Measurements from ENCODE around the gene IGF2BP2.
"Not testable (repeated sequence)": the region's sequence is repeated elsewhere in the genome, so short reads cannot be mapped to it uniquely, and the experiment has no call there.

The IGF2BP2 gene

DNA sequence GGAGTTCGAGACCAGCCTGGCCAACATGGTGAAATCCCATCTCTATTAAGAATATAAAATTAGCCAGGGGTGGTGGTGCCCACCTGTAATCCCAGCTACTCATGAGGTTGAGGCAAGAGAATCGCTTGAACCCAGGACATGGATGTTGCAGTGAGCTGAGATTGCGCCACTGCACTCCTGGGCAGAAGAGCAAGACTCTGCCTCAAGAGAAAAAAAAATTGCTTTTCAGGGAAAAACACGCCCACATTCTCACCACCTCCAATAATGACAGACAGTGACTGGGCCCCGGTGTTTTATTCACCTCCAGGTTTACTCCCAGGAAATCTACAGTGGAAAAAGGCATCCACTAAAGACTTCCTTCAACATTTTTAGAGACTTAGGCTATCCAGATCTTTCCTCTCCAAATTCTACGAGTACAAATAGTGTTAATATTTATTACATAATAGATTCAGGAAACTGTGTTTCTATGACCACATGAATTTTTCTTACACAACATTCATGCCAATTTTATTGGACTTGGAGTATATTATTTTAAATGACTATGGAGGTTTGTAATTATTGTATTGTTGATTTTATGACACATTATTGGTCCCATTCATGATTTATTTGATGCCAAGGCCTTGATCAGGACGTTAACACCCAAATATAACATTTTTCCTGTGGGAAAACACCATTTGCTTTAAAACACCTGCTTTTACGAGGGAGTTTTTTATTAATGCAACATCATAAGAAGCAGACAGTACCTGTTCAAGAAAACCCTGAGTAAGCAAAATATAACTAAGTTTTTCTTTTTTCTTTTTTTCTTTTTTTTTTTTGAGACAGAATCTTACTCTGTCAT, 26.6 kb downstream of the IGF2BP2 start:
- no peak for DNase-seq

GRCh38 chr3:185797108-185797881, 27.5 kb downstream of the IGF2BP2 start:
- no peak for DNase-seq

- no peak for DNase-seq
These were observed 28.3 kb downstream of the IGF2BP2 start for GRCh38 chr3:185796431-185797107.

GRCh38 chr3:185793381-185793780, 31.5 kb downstream of the IGF2BP2 start:
- DNase-seq = no peak

DNA sequence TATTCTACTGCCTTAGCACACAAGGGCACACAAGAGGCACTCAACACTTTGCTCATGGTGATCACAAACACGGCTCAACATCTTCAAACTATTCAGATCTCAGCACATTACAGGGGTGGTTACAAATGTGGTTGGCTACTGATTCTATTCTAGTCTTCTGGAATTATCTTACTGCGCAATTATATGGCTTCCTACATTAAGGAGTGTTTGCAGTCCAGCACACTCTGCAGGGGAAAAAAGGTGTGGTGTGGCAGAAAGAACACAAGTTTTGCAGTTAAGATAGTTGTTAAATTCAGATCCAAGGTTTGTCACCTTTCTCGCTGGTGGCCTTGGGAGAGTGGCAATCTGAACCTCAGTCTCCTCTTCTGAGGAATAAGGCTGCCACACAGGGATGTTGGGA, 31.9 kb downstream of the IGF2BP2 start:
- no peak for DNase-seq

GRCh38 chr3:185789891-185790830, 34.7 kb downstream of the IGF2BP2 start:
- DNase-seq = no peak

DNA sequence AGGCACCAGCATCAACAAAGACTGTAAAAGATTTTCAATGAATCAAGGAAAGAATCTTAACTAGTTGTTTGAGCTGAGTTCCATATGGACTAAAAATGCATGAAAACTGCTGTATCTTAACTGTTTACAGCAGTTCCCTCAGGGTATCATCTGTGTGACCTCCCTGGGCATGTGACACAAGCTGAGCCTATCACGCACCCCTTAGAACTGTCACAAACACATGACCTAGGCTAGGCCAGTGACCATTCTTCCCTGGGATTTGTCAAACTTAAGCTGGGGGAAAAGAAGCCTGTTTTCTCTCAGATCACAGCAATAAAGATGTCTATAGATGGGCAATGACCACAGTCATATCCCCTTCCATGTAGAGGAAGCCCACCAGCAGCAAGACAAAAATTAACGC, 35.7 kb downstream of the IGF2BP2 start:
- no peak for DNase-seq

DNA sequence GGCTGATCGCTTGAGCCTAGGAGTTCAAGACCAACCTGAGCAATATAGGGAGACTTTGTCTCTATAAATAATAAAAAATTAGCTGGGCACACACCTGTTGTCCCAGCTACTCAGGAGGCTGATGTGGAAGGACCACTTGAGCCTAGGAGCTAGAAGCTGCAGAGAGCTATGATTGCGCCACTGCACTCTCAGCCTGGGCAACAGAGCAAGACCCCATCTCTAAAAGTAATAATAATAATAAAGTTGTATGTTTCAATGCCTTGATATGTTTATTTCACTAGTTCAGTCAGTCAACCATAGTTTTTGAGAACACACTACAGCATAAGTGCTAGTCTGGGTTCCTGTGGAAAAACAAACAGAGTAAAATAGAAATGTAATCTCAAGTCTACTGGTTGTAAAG, 36.5 kb downstream of the IGF2BP2 start:
- no peak for DNase-seq

GRCh38 chr3:185786956-185787877, 37.6 kb downstream of the IGF2BP2 start:
- DNase-seq = no peak

GRCh38 chr3:185786258-185786657, 38.6 kb downstream of the IGF2BP2 start:
- DNase-seq = not testable (repeated sequence)

DNA sequence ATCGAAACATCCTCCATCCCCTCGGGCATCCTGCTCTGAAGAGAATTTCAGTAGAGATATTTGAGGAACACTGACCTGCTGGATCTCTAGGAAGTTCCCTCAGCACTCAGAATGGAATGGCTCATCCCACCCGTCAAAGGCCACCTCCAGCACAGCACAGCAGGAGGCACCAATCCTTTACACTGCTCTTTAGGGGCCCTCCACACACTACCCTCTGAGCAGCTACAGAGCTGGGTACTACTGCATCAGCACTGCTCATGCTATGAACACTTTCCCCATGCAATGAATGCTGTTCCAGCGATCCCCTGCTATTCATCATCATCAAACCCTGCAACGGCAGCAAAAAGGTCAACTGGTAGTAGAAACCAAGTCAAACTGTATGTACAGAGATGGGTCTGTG, 40.5 kb downstream of the IGF2BP2 start:
- no peak for DNase-seq

DNA sequence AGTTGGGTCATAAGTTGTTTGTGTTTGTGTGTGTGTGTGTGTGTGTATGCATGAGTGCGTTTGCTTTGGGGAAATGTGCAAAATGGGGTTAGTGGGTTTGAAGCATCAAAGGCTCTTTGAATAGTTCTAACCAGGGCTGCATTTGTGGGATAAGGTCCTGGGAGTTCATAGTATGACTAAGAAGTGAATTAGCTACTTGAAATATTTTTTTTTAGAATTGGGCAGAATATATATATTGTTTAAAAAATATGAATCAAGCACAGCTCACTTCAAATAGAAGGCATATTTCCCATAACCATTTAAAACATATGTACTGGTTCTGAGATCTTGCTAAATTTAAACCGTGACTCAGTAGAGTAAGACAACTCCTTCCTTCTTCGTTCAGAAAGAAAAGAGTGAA, 43.1 kb downstream of the IGF2BP2 start:
- no peak for DNase-seq

DNA sequence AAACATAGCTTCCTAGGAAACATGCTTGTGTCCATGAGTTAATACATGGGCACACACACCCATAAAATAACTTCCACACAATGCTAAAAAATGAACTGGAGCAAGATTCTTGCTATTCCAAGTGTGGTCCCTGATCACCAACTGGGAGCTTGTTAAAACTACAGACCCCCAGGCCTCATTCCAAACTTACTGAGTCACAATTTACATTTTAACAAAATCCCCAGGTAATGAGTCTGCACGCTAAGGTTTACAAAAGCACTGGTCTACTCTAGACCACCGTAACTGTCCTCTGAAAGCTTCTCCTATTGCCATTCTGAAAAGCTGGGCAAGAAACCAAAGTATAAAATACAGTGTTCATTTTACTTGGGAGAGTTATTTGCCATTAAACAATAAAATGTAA, 45.4 kb downstream of the IGF2BP2 start:
- no peak for DNase-seq

- no peak for DNase-seq
These were observed 46.0 kb downstream of the IGF2BP2 start for GRCh38 chr3:185778821-185779220.

DNA sequence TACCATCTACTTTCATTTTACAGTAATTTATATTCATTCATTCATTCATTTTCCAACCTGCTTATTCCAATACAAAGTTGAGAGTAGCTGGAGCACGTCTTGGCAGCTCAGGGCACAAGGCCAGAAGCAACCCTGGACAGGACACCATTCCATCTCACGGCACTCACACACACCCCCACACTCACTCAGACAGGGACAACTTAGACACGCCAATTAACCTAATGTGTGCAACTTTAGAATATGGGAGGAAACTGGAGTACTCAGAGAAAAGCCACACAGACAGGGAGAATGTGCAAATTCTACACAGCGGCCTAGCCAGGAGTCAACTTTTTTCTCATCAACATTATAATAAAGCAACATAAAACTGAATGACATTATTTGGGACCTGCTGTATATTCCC, 46.7 kb downstream of the IGF2BP2 start:
- DNase-seq = no peak

DNA sequence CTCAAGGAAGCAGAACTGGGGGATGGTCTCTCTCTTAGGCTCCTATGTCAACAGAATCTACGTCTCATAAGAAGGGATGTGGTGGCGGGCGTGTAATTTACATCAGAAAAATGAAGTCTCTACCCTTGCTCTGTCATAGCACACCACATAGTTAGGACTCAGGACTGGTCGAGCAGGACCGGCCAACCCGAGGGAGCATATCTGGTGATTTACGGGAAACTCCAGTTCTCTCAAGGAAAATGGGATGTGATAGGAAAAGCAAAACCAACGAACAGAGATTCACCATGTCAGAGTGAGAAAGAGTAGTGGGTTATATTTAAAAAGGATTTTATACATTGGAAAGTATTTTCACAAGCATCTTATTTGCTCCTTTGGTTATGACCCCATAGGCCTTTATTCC, 54.7 kb downstream of the IGF2BP2 start:
- DNase-seq = no peak

GRCh38 chr3:185768578-185768982, 56.3 kb downstream of the IGF2BP2 start:
- not testable (repeated sequence) for DNase-seq

DNA sequence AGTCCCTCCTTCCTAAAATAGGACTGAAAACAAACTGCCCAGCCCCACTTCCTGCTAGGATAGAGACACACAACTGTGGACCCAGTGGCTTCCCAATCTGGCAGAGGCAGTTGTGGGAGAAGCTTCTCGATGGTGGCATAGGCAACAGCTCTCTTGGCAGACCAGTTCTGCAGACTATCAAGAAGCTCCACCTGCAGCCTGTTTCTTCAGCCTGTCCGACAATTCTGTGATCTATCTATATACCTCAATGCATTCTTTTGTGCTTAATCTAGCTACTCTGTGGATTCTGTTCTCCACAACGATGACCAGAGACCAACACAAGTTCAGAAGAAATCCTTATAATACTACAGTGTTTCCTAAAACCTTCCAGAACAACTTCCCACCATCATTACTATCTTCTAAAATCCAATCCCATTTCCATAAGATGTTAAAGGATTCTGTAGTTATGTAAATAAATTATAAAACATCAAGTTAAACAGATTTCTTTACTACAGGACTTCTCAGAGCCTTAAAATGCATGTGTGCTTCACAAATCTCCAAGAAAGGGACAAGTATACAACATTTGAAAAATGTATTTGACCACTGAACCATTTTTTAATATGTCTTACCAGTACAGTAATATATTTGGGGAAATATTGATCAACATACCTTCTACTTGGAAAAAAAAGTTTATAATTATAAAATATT, 57.7 kb downstream of the IGF2BP2 start:
- DNase-seq = no peak

DNA sequence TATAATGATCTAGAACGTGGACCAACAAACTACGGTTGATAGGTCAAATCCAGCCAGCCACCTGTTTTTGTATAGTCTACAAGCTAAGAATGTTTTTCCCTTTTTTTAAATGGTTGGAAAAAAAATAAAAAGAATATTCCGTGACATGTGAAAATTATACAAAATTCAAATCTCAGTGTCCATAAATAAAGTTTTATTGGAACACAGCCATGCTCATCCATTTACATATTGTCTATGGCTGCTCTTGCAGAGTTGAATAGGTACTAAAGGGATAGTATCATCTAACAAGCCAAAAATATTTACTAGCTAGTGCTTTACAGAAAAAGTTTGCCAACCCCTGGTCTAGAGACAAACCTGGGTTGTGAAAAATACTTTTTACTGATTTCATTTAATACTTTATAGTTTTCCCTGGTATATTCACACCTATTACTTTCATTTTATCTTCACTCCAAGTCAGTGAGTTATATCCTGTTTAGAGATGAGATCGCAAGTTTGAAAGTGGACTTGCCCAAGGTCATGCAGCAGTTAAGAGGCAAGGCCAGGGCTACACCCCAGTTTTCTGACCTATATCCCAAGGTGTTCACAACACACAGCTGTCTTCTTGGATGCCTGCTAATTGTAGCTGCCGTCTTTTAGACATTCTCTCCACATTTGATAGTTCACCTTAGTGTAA, 58.4 kb downstream of the IGF2BP2 start:
- no peak for DNase-seq

DNA sequence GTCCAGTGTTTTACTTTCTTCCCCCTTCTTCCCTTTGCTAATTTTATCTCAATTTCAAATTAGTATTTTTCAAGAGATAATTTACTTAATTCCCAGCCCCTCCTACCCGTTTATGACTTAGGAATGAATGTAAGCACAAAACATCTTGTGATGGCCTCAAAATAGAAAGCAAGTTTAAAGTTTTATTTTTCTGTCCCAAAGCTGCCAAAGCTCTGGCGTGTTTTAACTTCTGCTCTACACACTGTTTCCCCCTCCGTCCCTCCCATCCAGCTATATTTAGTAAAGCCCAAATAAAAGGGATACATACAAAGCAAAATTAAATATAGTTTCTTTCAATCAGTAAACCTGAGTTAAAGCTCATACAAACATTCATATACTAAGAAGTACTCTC, 59.9 kb downstream of the IGF2BP2 start:
- DNase-seq = no peak
